Measurements from ENCODE around the gene CPAMD8.

The CPAMD8 gene

DNA sequence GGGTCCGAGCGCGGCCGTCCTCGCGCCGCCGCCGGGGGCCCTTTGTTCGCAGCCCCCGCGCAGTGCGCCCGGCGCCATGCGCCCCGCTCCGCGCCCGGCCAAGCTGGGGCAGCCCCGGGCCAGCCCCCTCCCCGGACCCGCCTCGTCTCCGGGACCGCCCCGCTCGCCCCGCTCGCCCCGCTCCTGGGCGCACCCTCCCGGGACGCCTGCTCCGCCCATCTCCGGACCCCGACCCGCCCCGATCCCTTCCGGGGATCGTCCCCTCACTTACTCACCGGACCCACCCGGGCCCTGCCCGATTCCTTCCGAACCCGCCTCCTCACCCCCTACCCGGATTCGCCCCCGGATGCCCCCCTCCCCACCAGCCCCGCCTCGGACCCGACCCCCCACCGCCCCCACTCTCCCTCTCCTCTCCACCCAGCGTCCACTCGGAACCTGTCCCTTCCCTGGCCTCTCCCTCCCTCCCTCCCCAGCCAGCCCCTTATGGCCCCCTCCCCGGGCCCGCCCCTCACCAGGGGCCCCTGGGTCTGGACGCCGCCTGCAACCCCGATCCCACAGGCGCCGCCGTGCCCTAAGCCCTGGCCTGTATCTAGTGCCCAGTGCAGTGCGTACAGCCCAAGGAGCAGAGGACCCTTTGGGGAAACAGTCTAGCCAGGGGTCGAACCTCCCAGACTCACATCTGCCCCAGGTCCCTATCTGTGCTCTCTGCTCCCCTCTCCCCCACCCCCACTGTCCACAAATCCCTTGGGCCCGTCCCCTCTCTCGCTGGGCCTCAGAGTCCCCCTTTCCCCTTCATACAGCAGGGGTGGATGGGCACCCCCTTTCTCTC, at the start of gene CPAMD8:
Gene CPAMD8 (minus strand): TSS at position 105 of the 829 bp plus-strand sequence. CDS start 168 bp downstream, outside the sequence.
- DNase-seq (ENCODE audit: low read depth in 4 of 4, low spot score in 1 of 4), result no peak

DNA sequence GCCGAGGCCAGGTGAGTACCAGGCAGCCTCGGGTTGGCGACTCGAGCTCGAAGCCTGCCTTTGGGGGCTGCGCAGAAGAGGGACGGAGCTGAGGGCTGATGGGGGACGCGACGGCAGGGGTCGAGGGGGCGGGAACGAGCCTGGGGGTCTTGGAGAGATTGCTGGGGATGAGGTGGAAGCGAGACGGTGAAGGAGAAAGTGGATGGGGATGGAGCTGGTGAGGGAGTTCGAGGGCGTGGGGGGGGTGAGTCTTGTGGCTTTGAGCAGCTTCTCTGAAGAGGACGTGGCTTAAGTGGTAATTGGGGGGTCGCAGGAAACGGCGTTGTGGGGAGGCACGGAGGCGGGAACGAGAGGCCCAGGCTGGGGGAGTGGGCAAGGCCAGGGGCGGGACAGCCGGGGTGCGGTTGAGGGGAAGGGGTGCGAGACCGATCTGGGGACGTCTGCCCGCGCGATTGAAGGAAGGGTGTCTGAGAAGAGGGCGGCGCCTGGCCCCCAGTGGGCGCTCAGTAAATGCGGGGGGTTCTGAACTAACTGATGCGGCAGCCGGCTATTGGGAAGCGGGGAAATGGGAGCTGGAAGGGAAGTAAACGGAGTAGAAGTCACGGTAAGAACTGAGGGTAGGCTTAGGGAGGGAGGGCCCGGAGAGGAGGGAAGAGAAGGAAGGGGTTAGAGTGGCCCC, 49.4 kb upstream of the CPAMD8 start:
- peak in 3 of 4 experiments; percentile 4 to 24 (median 24) for DNase-seq (ENCODE audit: low read depth in 4 of 4, low spot score in 1 of 4)

DNA sequence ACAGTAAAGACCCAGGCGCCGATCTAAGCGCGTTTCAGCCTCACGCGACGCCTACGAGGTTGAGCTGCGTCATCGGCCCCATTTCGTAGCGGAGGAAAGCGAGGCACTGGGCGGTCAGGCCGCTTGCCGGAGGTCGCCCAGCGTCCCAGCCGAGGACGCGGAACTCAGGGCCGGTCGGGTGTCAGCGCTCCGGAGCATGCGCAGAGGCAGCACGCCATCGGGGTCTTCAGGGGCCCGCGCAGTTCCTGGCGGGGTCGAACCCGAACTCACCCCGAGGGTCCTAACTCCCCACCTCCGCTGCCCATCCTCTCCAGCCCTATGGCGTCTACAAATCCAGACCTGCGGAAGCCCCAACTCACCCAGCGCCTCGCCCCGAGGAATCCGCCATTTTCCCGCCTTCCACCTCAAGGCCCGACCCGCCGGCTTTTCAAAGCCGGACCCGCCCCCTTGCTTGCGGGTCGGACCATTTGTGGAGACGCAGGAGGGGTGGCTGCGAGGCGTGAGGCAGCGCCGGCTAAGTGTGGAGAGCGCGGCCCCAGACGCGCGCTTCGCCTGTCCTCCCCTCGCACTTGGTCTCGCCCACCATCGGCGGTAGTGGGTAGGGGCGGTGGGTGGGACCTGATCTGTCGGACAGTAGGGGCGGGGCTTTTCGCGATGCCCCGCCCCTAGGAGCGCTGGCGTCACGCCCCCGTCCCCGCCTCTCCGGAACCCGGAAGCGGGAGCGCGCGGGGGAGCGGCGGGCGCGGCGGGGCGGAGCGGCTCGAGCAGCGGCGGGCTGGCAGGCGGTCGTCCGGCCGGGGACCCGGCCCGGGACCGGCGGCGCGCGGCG, 48.6 kb upstream of the CPAMD8 start, which contains the start of the genes HAUS8 and MYO9B:
Gene HAUS8 (minus strand): TSS at position 418 of the 829 bp plus-strand sequence. CDS start 30 bp downstream, at position 388.
Gene MYO9B (plus strand): TSS at position 743 of the 829 bp plus-strand sequence. CDS start 25,941 bp downstream, outside the sequence.
- peak; percentile 88 to 99 (median 96) for DNase-seq (ENCODE audit: low read depth in 4 of 4, low spot score in 1 of 4)

DNA sequence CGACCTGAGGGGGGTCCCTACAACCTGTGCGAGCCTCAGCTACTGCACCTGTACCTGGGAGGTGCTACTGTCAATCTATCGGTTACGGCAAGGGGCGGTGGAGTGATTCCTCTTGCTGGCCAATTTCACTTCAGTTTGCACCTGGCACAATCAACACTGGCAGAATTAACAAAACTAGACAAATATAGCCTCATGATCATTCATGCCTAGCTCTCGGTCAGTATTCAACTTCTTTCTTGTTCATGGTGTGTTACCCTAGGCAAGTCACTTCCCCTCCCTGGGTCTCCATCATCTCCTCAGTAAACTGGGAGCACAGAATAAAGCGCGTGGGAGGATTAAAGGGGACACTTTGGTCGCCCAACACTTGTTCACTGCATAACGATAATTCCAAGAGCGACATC, 48.0 kb upstream of the CPAMD8 start:
- DNase-seq (ENCODE audit: low read depth in 4 of 4, low spot score in 1 of 4), result no peak

DNA sequence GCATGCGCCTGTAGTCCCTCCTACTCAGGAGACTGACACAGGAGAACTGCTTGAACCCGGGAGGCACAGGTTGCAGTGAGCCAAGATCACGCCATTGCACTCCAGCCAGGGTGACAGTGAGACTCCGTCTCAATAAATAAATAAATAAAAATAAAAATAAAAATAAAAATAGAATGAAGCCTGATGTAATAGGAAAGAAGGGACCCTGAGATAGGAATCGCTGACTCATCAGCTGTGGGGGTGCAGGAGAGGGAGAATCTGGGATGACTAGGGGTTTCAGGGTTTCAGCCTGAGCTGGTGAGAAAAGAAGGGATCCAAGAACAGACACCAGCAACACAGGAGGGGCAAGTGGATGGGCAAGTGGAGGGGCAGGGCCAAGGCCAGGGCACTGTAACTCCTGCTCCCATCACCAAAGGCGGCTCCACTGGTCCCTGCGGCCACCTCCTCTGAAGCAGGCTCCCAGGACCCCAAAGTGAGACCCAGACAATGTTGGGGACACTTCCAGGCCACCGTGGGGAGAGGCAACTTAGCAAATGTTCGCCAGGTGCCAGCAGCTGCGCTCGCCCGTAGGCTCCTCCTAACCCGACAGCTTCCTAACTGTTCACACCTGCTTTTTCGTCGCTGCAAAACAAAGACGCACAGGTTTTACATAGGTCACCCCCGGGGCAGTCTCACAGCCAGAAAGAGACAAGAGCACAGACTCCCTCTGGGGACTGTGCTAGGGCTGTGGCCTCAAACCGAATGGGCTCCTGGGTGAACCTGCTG, 47.4 kb upstream of the CPAMD8 start:
- no peak for DNase-seq (ENCODE audit: low read depth in 4 of 4, low spot score in 1 of 4)

DNA sequence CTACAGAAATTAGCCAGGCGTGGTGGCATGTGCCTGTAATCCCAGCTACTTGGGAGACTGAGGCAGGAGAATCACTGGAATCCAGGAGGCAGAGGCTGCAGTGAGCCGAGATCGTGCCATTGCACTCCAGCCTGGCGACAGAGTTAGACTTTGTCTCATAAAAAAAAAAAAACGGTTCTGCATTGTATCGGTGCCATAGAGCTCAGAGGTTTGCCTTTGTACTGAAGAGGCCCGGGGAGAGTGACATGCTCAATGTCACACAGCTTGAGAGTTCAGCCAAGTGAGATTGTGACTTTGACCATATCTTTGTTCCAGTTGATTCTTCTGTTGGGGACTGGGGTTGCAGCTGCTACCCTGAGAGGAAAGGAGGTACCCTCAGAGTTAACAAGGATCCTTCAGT, 44.3 kb upstream of the CPAMD8 start:
- no peak for DNase-seq (ENCODE audit: low read depth in 4 of 4, low spot score in 1 of 4)

DNA sequence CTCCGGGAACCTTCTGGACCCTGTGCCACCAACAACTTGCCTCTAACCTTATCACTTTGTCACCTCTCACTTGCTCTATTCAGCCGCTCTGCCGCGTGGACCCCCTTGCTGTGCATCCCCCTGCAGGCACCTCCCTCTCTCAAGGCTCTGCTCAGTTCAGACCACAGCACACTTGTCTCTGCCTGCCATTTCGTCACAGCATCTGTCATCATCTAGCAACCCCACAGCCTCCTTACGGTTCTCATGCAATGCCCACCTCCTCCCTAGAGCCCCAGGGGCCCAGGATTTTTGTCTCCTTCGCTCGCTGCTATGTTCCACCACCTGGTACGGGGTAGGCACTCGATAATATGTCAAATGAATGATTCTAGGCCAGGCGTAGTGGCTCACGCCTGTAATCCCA, 43.8 kb upstream of the CPAMD8 start:
- DNase-seq (ENCODE audit: low read depth in 4 of 4, low spot score in 1 of 4), result no peak

DNA sequence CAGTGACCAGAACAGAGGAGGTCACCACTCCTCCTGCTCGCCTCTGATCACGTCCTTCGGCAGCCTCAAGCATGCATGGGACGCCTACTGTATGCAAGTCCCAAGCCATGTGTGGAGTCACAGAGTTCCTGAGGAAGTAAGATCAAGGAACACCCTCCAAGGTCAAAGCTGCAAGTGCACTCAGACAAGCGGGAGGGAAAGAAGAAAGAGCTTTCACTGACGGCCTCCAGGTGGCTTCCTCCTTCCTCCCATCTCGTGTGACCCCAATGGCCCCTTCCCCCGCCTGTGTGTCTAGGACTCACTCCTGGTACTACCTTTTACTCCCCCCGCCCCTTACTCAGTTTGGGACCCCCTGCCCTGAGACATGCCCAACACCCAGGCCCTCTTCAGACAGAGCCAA, 42.6 kb upstream of the CPAMD8 start:
- no peak for DNase-seq (ENCODE audit: low read depth in 4 of 4, low spot score in 1 of 4)

DNA sequence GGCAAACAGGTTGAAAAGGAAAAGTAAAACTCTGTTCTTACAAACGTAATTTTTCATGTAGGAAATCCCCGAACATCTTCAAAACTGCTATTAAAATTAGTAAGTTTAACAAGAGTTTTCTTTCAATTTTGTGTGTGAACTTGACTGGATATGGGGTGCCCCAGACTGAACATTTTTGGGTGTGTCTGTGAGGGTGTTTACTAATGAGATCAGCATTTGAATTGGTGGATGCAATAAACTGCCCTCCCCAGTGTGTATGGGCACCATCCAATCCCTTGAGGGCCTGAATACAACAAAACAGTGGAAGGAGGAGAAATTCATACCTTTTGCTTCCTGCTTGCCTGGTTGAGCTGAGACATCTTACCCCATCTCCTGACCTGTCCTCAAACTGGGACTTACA, 36.8 kb upstream of the CPAMD8 start:
- no peak for DNase-seq (ENCODE audit: low read depth in 4 of 4, low spot score in 1 of 4)

DNA sequence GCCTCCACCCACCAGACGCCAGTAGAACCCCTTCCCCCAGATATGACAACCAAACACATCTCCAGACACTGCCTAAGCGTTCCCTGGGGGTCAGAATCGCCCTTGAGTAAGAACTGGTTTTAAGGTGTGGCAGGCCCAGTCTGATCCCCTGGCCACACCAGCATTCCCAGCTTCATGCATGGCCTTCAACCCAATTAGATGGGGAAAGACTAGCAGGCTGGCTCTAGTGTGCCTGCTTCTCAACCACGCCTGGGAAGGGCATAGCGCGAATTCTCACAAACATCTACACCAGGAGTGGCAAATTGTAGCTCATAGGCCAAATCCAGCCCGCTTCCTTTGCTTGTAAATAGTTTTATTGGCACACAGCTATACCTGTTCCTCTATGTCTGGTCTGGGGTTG, 35.1 kb upstream of the CPAMD8 start:
- DNase-seq (ENCODE audit: low read depth in 4 of 4, low spot score in 1 of 4), result no peak

DNA sequence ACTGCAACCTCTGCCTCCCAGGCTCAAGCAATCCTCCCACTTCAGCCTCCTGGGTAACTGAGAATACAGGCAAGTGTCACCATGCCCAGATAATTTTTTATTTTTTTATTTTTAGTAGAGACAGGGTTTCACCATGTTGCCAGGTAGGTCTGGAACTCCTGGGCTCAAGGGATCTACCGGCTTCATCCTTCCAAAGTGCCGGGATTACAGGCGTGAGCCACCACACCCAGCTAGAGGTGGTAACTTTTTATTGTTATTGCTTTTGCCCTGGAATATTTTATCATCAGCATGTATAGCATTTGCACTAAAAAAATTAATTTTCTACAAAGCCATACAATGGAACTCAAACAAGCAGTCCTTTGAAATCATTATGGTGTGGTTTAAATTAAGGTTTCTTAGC, 34.6 kb upstream of the CPAMD8 start:
- DNase-seq (ENCODE audit: low read depth in 4 of 4, low spot score in 1 of 4), result no peak

DNA sequence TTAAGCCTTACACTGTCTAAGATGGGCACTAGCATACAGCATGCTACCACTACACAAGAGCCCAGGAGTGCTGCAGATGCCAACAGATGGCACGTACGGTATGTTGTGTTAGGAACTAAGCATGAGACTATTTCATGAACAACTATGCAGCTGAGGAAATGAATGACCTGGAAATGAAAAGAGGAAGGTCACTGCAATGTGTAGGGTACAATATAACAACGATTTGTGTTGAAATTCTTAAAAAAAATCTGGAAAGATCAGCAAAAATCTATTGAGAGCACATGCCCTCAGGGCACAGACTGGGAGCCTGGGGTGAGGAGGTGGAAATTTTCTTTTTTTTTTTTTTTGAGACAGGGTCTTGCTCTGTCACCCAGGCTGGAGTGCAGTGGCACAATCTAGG, 34.2 kb upstream of the CPAMD8 start:
- no peak for DNase-seq (ENCODE audit: low read depth in 4 of 4, low spot score in 1 of 4)

DNA sequence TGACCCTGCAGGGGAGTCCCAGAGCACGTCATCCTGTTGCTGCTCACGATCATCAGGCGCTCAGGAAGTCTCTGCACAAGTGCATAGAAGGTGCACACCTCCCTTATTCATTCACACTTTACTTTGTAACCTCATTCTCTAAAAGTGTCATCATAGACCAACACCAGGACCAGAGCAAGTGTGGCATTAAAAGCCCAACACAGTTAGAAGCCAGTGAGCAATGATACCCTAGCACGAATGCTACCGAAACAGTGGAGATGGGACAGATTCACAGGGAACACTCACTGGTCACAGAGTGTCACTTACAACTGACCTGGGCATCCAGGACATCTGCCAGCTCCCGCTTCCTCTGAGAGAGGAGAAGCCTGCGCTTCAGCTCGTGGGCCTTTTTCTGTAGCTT, 31.6 kb upstream of the CPAMD8 start:
- no peak for DNase-seq (ENCODE audit: low read depth in 4 of 4, low spot score in 1 of 4)

DNA sequence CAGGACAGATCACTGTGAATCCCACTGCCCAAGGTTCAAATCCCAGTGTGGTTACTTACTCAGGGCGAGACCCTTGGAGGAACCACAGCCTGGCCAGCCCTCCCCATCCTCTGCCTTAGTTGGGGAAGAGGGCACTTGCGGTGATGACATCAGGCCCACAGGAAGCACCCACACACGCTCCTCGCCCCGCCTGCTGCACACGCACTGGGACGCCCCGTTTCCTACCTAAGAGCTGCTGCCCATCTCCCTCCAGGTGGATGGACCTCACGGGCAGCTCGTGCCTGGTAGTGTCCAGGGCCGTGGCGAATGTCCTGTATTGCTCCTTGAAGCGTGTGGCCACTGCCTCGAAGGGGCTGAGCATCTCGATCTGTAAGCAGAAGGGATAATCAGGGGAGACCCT, 29.0 kb upstream of the CPAMD8 start:
- DNase-seq (ENCODE audit: low read depth in 4 of 4, low spot score in 1 of 4), result no peak

DNA sequence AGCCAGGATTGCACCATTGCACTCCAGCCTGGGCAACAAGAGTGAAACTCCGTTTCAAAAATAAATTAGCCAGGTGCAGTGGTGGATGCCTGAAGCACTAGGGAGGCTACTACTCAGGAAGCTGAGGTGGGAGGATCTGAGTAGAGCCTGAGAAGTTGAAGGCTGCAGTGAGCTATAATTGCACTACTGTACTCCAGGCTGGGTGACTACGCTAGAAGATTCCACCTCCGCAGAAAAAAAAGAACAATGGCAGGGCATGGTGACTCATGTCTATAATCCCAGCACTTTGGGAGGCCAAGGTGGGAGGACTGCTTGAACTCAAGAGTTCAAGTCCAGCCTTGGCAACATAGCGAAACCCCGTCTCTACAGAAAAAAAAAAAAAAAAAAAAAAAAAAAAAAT, 28.1 kb upstream of the CPAMD8 start:
- DNase-seq (ENCODE audit: low read depth in 4 of 4, low spot score in 1 of 4), result no peak

DNA sequence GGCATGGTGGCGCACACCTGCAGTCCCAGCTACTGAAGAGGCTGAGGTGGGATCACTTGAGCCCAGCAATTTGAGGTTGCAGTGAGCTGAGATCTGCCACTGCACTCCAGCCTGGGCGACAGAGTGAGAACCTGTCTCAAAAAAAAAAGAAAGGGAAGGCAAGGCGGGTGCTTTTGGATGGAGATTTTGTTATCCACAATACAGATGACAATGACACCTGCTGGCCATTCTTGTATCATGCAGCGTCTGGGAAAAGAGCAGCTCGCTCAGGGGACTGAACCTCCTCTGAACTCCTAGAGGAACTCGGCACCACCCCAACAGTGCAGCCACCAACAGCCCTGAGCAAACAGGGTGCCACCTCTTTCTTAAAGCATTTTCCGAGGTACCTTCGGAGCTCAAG, 25.8 kb upstream of the CPAMD8 start:
- DNase-seq (ENCODE audit: low read depth in 4 of 4, low spot score in 1 of 4), result no peak

DNA sequence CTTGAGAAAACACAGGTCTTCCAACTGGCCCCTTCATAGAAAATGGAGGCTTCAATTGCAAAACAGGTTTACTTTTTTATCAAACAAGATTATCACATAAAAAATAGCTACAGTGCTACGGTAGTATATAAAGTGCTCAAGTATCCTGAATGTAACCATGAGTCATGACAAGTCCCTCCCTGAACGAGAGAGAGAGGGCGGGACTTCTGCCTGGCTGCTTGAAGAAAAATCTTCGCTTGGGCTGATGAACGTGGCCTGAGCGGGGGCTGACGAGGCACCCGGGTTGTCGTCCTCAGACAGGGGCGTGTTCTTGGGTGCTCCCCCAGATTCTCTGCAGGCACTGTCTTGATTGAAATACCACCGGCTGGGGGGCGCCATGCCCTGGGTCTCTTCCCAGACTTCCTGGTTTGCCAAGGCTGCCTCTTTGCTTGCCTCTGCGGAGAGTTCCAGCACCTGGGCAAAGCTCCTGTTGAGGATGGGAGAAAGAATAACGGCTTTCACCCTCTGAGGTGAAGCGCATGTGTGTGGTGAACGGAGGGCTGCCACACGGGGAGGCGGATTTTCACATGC, 23.2 kb upstream of the CPAMD8 start:
- no peak for DNase-seq (ENCODE audit: low read depth in 4 of 4, low spot score in 1 of 4)

DNA sequence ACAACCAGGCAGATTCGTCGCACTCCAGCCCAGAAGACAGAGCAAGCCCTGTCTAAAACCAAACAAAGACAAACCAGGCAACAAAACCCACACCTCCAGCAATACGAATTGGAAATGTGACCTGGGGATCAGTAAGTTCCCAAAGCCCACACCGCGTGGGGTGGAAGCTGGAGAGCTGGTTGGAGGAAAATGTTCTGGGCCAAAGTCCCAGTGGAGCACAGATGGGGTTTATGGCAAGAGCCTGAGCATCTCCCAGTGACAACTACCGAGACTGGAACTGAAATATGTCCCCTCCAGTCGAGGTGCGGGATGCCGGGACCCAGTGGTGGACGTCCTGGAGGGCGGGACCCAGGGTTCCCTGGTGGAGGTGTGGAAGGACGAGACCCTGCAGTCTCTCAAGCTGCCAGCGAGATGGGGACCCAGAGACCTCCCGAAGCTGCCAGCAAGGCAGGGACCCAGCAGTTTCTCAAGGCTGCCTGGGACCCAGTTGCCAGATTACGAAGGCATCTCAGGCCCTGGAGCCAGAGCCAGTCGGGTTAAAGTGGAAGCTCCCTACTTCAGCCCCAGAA, 22.4 kb upstream of the CPAMD8 start:
- DNase-seq (ENCODE audit: low read depth in 4 of 4, low spot score in 1 of 4), result no peak

DNA sequence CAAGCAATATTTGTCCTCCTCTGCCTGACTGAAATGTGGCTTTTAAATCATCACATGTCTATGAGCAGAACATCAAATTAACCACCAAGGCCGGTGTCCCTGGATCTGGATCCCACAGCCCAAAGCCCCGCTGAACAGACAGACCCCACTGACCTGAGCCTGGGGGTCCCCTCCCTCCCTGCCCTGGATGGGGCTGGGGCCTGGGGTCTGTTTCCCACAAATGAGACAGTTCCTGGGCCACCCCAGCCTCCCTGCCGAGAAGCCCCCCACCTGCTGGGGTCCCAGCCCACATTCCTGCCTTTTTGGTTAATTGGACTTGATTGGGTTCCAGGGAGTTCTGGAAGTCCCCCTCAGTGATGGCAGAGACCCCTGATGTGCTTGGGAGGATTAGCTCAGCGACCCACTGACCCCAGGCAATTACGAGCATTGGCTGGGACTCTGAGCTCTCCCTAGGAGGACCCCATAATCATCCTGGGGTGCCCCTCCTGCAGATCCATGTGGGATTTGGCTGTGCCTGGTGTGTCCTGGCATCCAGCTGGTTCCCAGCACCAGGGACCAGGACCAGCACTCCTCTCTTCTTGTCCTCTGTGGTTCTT, 19.4 kb upstream of the CPAMD8 start:
- no peak for DNase-seq (ENCODE audit: low read depth in 4 of 4, low spot score in 1 of 4)

DNA sequence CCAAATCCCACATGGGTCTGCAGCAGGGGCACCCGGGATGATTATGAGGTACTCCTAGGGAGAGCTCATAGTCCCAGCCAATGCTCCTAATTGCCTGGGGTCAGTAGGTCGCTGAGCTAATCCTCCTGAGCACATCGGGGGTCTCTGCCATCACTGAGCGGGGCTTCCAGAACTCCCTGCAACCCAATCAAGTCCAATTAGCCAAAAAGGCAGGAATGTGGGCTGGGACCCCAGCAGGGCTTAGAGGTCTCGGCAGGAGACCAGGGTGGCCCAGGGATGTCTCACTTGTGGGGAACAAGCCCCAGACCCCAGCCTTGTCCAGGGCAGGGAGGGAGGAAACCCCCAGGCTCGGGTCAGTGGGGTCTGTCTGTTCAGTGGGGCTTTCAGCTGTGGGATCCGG, 17.1 kb upstream of the CPAMD8 start:
- no peak for DNase-seq (ENCODE audit: low read depth in 4 of 4, low spot score in 1 of 4)

All from stimulated activated CD4-positive, alpha-beta T cell treated with anti-CD3 and anti-CD28 coated beads, Interleukin-1b, Interleukin-23, amount 100 ng/mL, for 24 hours (primary cell).